Measurements from ENCODE around the gene CAND2. TPM values are rescaled to one million over a fixed set of nuclear protein-coding genes. Genes with fewer than 3 reads are reported as not detected.

CAND2 gene
- polyA plus RNA-seq, 1 of the 3 experiments (the other 2 are of a cell fraction) = 1.5 TPM

GRCh38 chr3:12875857-12876836 is 79.7 kb downstream of the CAND2 start:
- H3K4me2 ChIP-seq = no peak overlapping the region
- H2AFZ ChIP-seq (ENCODE audit: low read depth) = no peak overlapping the region
- POLR2A ChIA-PET = no interaction called here
- peak overlapping the region in 1 of 2 experiments; percentile 30; a peak in 2 of 4 replicates for H3K4me3 ChIP-seq (ENCODE audit: low read depth in 2 of 2, low read length in 1 of 2)
- H3F3A ChIP-seq (replicated peaks; ENCODE audit: insufficient read depth) = no peaks in the 10 kb centered on the region
- WGBS (ENCODE audit: low lambda C conversion rate) = 57% methylated on average over 26 of the region's 60 CpGs
- no peaks in the 10 kb centered on the region for H3K9me3 ChIP-seq
- H3K4me1 ChIP-seq (ENCODE audit: control insufficient read depth in 1 of 2, insufficient read depth in 2 of 2, low read depth in 1 of 2, low read length in 1 of 2) = peaks cover 0 to 16% of the 10 kb centered on the region in 2 experiments; a peak in 1 of 4 replicates
- no peak overlapping the region for H3K27ac ChIP-seq (ENCODE audit: low read depth in 2 of 2, low read length in 1 of 2)
- no peaks in the 10 kb centered on the region; the same call in 1 of the 2 replicates for H3K27me3 ChIP-seq (ENCODE audit: insufficient read depth)
- peak; percentile 50; the same call in 1 of the 2 replicates for TF ChIP-seq MXI1 (IDR thresholded peaks at IDR 0.05; ENCODE audit: low read depth, low read length)
- TF ChIP-seq USF1 (IDR thresholded peaks at IDR 0.05; ENCODE audit: borderline replicate concordance, low read depth) = no peak
- H3K36me3 ChIP-seq (replicated peaks in 1 of 2; ENCODE audit: control insufficient read depth in 1 of 2, insufficient read depth in 2 of 2, low read length in 1 of 2) = no peaks in the 10 kb centered on the region
- H3K79me2 ChIP-seq (ENCODE audit: insufficient read depth) = no peaks in the 10 kb centered on the region
- CTCF ChIA-PET = interaction anchor here (0.6 to 9.4 kb wide), 2 partner anchors 14 to 972 kb away, joined by 3 to 120 read pairs; no protein-coding TSS in a partner anchor
- no peak overlapping the region for H3K9ac ChIP-seq
- peak; percentile 93 for DNase-seq
- H3K9me2 ChIP-seq = no peaks in the 10 kb centered on the region
- H4K20me1 ChIP-seq (ENCODE audit: insufficient read depth) = no peaks in the 10 kb centered on the region

- H3K9me2 ChIP-seq = no peaks in the 10 kb centered on the region
- H3K9ac ChIP-seq = no peak overlapping the region
- H3K4me3 ChIP-seq (ENCODE audit: low read depth in 2 of 2, low read length in 1 of 2) = no peak overlapping the region
- H2AFZ ChIP-seq (ENCODE audit: low read depth) = no peak overlapping the region
- CTCF ChIA-PET = interaction anchor here (1.2 to 9.4 kb wide), 3 partner anchors 7 to 118 kb away, joined by 3 to 120 read pairs (median 3); no protein-coding TSS in a partner anchor
- H3K79me2 ChIP-seq (ENCODE audit: insufficient read depth) = no peaks in the 10 kb centered on the region
- no peaks in the 10 kb centered on the region for H3F3A ChIP-seq (replicated peaks; ENCODE audit: insufficient read depth)
- WGBS (ENCODE audit: low lambda C conversion rate) = 80% methylated on average over 4 of the region's 7 CpGs
- no peak overlapping the region for H3K4me2 ChIP-seq
- H3K36me3 ChIP-seq (replicated peaks in 1 of 2; ENCODE audit: control insufficient read depth in 1 of 2, insufficient read depth in 2 of 2, low read length in 1 of 2) = no peaks in the 10 kb centered on the region
- H3K4me1 ChIP-seq (ENCODE audit: control insufficient read depth in 1 of 2, insufficient read depth in 2 of 2, low read depth in 1 of 2, low read length in 1 of 2) = peaks cover 0 to 10% of the 10 kb centered on the region in 2 experiments; a peak in 1 of 4 replicates
- no peaks in the 10 kb centered on the region; the same call in 1 of the 2 replicates for H3K27me3 ChIP-seq (ENCODE audit: insufficient read depth)
- DNase-seq = no peak
- H4K20me1 ChIP-seq (ENCODE audit: insufficient read depth) = no peaks in the 10 kb centered on the region
- TF ChIP-seq REST (IDR thresholded peaks at IDR 0.05; ENCODE audit: low read depth, low read length) (no peak), POLR2AphosphoS5 (IDR thresholded peaks at IDR 0.05; ENCODE audit: low read depth, low read length) (no peak), FOXJ3 (CRISPR knock-in tag; IDR thresholded peaks at IDR 0.05) (no peak), GABPA (IDR thresholded peaks at IDR 0.05; ENCODE audit: low read depth) (no peak), EZH2phosphoT487 (IDR thresholded peaks at IDR 0.05; ENCODE audit: borderline replicate concordance, low read depth) (no peak), IRF3 (IDR thresholded peaks at IDR 0.05; ENCODE audit: low read depth, low read length) (no peak), USF1 (IDR thresholded peaks at IDR 0.05; ENCODE audit: borderline replicate concordance, low read depth) (no peak), MEF2A (IDR thresholded peaks at IDR 0.05; ENCODE audit: borderline replicate concordance, low read depth) (no peak), TEAD4 (IDR thresholded peaks at IDR 0.05; ENCODE audit: borderline replicate concordance, insufficient read depth) (no peak)
- POLR2A ChIA-PET = no interaction called here
- no peak overlapping the region for H3K27ac ChIP-seq (ENCODE audit: low read depth in 2 of 2, low read length in 1 of 2)
- no peaks in the 10 kb centered on the region for H3K9me3 ChIP-seq
These were observed 80.6 kb downstream of the CAND2 start for GRCh38 chr3:12877040-12877439.
